ENCODE results near the gene DNER.

GRCh38 chr2:229596796-229597195 lies 117.6 kb downstream of the DNER start:
- TF ChIP-seq POLR2A (IDR thresholded peaks at IDR 0.05; ENCODE audit: low read depth, low read length) = no peak
- no peak for TF ChIP-seq CTCF (IDR thresholded peaks at IDR 0.05; ENCODE audit: extremely low read depth in 1 of 2, insufficient read depth in 1 of 2, low read depth in 1 of 2, low read length in 2 of 2)
- TF ChIP-seq MYC (IDR thresholded peaks at IDR 0.05; ENCODE audit: low read depth, low read length) = no peak
- TF ChIP-seq EZH2 (IDR thresholded peaks at IDR 0.05; ENCODE audit: borderline replicate concordance, low read depth, low read length, severe bottlenecking) = no peak
- no peak for TF ChIP-seq POLR2AphosphoS5 (IDR thresholded peaks at IDR 0.05; ENCODE audit: insufficient read depth, low read depth, low read length)
